Measurements from ENCODE around the gene SPRED2.

Gene SPRED2, protein sequence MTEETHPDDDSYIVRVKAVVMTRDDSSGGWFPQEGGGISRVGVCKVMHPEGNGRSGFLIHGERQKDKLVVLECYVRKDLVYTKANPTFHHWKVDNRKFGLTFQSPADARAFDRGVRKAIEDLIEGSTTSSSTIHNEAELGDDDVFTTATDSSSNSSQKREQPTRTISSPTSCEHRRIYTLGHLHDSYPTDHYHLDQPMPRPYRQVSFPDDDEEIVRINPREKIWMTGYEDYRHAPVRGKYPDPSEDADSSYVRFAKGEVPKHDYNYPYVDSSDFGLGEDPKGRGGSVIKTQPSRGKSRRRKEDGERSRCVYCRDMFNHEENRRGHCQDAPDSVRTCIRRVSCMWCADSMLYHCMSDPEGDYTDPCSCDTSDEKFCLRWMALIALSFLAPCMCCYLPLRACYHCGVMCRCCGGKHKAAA

DNA sequence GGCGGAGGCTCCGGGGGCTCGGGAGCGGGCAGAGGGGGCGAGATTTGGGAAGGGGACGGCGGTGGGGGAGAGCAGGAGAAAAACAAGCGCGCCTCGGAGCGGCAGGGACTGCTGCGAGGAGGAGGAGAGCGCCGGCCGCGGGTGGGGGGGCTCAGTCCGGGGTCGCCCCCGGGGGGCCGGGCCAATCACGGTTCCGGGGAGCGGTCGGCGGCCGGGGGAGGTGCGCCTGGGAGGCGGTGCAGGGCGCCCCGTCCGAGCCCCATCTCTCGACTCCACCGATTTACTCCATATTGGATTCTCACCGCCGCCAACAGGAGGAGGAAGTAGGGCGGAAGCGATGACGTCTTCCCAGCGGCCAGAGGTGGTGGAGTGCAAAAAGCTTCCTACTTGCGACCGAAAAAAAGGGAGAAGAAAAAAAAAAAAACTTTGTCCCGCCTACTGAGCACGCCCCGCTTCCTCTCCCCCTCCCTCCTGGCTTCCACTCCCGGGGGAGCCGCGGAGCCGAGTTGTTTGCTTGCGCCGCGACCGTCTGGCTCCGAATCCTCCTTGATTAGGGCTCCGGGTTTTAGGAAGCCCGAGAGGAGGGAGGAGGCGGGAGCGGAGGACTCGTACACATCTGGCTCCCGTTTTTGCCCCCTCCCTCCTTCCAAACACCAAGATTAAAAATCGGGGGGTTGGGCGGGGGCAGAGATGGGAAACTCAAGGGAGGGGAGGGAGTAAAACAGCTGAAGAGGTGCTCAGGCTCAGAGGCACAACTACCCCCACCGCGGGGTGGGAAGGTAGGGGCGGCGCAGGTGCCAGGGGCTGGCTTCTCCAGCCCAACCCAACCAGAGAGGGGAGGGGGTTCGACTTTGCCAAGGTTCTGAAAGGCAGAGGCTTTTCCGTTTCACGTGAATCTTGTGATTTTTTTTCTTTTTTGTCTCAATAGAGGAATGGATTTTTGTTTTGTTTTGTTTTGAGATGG is at the start of gene SPRED2:
TSS of gene SPRED2 (minus strand) at position 373 of the 964 bp plus-strand sequence. CDS start 612 bp downstream, outside the sequence.
- DNase-seq = peak; percentile 65

DNA sequence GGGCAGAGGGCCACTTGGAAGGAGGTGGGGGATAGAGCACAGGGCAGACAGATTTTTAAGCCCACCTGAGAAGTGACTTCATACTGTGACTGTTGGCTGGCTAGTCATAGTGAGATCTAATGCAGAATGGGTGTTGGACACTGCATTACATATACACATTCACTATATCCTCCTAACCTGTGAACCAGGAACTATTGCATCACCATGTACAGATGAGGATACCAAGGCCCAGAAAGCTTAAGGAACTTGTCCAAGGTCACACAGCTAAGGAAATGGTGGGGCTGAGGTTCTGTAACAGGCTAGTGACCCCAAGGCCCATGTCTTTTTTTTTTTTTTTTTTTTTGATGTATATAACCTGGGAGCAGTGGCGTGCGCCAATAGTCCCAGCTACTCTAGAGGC is 49.6 kb upstream of the SPRED2 start:
- no peak for DNase-seq

DNA sequence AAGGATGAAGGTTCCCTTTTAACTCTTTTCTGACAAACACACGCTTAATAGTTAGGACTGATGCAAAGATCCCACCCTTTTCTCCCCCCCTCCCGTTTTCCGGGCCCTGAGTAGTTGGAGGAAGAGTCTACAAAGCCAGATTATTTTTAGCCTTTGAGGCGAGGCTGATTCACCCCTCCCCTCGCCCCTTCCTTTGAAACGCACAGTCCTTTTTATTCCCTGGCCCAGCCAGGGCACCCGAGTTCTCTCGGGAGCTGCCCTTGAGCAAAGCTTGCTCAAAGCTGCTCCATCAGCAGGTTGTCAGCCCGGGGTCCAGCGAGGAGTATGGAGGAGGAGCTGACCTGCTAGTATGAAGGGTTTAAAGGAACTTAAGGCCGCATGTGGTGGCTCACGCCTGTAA is 47.1 kb upstream of the SPRED2 start:
- no peak for DNase-seq

DNA sequence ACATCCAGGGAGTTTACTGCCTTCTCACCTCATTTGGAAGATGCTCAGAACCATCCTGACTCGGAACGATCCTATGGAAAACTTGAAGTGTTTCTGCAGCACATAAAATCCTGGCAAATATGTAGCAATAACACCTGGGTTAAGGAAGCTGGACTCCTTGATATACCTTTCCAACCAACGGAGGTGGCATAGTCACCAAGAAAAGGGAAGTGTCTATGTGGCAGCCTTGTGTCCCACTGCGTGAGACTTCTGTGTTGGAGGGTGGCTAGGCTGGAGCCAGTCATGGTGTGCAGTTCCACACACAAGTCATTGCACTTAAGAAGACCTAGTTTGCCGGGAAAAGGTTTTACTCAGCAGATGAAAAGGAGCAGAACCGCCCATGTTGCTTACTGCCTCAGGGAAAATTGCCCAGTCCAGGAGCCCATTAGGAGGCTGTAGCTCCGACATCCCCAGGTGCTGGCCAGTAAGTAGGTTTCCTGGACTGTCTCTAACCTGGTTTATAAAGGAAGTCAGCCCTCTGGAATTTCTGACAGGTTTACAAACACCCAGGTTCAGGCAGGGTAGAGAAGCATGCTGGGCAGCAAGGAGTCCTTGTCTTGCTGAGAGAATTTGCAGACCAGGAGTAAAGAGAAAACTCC is 46.2 kb upstream of the SPRED2 start:
- no peak for DNase-seq

DNA sequence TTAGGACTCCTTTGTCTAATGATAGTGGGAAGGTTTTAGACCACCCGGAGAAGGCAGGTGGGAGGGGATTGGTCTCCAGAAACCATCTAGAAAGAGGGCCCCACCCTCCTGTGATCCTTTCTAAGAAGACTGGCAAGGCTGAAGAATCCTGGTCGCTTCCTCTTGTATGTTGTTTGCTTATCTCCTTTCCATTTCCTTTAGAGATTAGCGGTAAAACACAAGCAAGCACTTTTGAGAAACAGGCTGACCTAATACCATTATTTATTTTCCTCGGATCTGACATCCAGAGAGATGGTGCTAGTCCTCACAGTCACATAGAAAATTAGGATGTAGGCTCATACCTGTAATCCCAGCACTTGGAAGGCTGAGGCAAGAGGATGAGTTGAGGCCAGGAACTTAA is 45.2 kb upstream of the SPRED2 start:
- DNase-seq = no peak

DNA sequence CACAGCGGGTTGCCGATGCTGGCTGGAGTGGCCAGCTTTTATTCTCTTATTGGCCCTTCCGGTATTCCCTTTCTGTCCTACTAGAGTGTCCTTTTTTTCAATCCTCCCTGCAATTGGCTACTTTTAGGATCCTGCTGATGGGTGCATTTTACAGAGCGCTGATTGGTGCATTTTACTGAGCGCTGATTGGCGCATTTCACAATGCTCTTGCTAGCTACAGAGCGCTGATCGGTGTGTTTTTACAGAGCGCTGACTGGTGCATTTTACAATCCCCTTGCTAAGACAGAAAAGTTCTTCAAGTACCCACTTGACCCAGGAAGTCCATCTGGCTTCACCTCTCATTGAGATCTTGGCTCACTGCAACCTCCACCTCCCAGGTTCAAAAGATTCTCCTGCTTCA is 44.4 kb upstream of the SPRED2 start:
- DNase-seq = no peak

DNA sequence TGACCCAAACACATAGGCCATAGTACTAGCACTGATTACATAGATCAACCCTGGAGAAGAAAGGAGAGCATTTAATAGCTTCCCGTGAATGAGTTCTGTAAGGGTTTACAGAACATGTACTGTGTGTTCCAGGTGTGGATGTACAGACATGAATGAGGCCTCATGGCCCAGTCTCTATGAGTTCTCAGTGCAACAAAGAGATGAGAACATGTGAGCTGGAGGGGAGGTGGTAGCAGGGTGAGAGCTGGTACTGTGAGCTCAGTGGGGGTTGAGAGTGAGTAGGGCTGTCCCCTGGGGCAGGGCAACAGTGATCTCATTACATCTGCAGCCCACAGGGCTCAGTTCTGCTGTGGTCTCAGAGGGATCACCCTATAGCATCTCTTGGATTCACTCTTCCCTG is 42.6 kb upstream of the SPRED2 start:
- no peak for DNase-seq

DNA sequence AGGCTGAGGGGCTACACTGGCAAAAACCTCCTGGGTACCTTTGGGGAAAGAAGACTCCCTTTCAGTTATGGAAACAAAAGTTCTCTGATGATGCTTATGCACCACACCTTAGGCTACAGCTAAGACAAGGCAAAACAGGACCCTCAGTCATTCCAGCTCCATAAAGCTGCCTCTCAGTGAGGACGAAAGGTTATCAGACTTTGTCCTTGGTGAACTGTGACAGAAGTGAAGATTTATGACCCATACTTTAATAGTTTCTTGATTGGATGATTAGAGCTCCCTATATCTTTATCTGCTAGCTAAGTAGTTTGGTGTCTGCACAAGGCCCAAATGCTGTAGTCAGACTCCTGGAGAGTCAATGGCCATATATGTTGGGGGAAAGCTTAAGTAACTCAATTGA is 40.6 kb upstream of the SPRED2 start:
- no peak for DNase-seq

DNA sequence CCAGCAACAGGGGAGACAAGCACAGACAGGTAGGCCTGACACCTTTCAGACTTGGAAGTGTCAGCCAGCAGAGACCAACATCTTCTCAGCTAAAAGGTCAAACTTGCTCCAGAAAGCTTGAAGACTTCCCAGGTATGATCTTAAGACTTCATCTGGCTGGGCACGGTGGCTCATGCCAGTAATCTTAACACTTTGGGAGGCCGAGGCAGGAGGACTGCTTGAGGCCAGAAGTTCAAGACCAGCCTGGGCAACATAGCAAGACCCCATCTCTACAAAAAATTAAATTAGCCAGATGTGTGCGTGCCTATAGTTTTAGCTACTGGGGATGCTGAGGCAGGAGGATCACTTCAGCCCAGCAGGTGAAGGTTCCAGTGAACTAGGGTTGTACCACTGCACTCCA is 39.0 kb upstream of the SPRED2 start:
- no peak for DNase-seq

DNA sequence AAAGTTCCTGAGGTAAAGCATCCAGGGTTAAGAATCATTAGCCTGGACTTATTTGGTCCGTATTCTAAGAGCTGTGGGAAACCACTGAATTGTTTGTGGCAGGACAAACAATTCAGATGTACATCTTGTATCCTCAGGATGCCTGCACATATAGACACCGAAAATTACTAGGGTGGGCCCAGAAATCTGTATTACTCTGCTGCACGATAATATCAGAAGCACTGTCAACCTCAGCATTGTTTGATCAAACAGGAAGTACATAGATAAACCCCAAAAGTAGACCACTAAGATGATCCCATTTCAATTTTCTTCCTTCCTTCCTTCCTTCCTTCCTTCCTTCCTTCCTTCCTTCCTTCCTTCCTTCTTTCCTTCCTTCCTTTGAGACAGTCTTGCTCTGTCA is 34.2 kb upstream of the SPRED2 start:
- DNase-seq = no peak

DNA sequence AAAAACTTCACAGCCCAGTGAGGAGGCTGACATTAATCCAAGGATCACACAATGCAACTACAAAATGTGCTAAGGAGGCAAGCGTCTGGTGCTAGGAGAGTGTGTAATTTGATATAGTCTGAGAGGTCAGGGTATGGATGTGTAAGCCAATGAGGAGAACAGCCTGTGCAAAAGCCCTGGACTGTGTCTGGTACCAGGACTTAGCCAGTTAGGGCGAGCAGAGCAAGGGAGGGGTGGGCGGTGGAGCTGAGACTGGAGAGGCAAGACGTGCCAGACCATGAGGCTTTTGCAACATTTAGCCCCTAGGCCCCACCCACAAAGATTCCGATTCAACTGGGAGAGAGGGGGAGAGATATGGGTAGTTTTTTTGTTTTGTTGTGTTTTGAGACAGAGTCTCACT is 33.5 kb upstream of the SPRED2 start:
- no peak for DNase-seq

DNA sequence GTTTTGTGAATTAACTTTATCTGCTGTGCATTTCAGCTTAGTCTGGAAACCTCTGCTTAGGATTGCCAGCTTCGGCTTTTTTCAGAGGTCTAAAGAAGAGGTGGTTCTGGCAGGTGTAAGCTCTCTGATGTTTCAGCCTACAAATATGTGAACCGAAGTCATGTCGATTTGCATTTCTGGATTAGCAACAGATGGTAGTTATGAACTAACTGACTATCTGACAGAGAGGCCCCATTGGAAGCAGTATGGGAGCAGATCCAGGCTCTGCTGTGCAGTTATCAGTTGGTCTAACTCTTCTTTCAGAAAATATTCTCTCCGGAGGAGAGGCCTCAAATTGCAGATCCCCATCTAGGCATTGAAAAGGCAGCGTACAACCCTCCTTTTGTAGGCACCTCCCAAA is 32.7 kb upstream of the SPRED2 start:
- DNase-seq = no peak

DNA sequence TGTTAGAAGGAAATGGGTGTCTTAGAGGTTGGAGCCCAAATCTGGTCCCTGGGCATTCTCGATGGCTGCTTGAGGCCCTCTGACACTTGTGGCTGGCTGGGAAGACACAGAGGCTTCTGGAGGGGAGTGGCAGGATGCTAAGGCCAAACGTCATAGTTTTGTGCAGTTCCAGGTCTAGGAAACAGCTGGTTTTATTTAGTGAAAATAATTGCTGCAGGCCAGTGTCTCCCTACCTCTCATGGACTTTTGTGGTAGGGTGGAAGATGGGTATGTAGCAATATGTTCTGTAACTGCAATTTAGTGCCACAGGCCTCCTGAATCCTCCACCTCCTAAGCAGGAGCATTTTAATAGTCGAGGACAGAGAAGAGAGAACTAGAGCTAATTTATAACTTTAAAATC is 32.2 kb upstream of the SPRED2 start:
- no peak for DNase-seq

DNA sequence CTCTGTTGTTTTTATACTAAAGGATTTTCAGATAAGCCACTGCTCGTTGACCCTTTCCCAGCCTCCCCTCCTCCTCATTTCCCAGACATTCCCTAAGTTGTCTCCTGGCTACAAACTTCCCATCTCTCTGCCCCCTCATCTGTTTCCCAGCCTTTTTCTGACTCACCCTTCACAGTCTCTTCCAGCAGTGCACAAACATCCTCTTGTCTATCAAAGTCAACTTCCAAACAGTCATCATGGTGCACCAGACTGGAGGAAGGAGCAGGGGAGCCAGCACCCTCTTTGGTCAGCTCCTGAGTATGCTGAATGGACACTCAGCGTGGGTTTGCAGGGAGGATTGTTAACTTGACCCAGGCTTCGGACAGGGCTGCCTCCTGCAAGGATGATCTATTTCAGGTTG is 26.6 kb upstream of the SPRED2 start:
- no peak for DNase-seq

DNA sequence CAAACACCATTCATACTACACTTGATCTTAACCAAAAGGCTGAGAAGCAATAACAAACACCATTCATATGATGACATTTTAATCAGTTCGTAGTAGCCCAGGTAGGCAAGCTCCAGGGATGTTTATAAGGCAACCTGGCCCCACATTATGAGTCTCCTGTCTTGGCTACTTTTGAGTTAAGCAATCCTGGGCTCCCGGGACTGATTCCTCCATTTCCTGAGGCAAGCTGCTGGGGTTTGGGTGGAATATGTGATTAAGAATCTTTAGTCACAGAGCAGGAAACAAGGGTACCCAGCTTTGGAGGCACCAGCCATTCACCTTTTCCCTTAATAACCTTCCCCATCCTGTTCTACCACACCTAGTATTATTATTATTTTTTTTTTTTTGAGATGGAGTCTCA is 24.5 kb upstream of the SPRED2 start:
- DNase-seq = no peak

DNA sequence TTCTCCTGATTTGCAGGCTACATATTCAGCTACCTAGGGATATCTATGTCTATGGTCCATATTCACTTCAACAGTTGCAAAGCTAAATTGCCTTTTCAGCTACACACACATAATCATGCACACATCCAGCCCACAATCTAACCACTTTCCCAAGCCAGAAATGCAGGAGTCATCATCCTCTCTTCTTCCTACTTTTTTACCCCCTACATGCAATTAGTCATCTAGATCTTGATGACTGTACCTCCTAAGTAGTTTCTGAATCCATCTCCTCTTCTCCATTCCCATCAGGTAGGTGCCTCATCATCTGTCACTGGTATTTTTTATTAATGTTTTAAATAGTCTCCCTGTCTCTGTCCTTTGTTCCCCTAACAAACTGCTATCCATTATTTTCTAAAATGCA is 23.7 kb upstream of the SPRED2 start:
- no peak for DNase-seq

DNA sequence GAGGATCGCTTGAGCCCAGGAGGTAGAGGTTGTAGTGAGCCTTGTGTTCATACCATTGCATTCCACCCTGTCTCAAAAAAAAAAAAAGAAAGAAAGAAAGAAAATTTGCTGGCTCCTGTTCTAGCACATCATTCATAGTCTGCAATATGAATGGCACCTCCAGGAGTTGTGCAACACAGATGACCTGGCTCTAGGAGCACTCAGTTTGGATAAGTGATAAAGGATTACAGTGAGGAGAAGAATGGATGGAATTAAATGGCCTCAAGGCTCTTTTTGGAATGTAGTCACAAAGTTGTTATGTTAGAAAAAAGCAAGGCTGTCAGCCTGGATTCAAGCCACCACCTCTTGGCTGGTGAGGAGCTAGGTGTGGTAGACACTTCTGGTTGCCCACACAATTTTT is 21.5 kb upstream of the SPRED2 start:
- no peak for DNase-seq

DNA sequence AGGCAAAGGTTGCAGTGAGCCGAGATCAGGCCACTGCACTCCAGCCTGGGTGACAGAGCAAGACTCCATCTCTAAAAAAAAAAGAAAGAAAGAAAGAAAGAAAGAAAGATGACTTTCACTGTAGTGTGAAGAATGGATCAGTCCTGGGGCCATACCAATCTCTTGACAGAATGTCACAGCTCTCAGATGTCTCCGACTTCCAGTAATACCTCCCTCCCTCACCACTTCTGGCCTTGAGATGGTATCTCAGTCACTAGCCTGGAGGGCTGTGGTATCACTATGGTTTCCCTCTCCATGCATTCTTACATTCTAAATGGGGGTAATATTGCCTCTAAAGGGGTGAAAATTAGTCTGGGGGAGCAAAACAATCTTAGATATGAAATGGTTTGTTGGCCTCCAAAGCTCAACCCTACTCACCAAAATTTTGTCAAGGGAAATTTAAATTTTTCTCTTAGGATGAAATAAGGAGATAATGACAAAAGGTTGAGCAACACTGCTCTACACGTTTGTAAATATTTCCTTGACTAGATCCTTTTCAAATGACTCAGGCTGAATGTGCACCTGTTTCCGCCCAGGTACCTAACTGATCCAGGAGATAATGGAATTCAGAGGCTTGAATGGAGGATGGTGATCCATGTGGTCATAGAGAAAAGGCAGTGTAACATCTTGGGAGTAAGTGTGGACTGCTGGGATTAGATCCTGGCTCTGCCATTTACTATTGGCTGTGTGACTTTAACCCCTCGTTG is 19.9 kb upstream of the SPRED2 start:
- DNase-seq = no peak

DNA sequence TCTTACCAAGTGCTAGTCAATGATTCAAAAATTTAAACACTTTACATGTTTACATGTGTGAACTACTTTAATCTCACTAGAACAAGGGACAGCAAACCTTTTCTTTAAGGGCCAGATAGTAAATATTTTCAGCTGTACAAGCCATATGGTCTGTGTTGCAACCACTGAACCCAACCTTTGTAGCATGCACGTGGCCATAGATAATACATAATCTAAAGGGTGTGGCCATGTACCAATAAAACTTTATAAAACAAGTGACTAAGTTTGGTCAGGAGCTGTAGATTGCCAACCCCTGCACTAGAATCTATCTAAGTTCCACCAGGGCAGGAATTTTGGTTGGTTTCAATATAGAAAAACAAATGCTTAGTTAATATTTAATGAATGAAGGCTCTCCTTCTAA is 18.4 kb upstream of the SPRED2 start:
- no peak for DNase-seq

DNA sequence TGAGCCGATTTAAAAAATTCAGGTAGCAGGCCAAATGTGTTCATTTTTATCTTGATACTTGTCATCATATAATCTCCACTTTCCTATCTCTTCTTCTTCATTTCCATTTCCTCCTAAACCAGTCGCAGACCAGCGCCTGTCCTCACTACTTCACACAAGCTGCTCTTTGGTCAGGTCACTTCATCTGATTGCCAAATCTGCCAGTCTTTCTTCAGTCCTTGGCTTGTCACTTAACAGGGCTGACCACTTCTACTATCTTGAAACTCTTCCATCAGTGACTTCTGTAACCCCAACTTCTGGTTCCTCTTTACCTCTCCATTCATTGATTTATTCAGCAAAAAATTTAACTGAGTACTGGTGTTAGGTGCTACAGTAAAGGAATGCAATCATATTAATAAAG is 18.0 kb upstream of the SPRED2 start:
- no peak for DNase-seq

DNA sequence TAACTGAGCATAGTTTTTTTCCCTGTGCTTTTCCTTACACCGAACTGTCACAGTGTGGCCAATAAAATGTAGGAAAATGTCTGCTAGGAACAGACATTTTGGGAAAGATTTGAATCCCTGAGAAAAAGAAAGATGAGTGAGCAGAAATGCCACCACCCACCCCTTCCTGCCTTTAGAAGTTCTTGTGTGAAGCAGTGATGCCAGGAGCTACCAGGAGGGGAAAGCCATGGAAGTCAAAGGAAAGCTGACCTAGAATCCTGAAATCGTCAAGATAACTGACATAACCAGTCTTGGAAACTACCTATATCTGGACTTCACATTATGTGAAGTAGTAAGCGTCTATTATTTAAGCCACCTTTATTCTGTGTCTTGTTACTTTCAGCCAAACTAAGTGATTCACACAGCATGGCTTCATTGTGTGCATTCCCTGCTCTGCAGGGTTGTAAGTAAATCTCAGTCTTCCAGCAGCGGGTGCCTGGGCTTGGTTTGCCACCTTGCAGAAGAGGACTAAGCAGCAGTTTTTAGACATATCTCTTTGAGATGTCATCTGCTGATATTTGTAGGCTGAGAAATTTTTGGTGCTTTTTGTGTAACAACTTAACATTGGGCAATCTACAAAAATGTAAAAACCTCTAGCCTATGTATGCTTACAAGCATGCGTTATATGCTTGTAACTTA is 11.2 kb upstream of the SPRED2 start:
- no peak for DNase-seq

DNA sequence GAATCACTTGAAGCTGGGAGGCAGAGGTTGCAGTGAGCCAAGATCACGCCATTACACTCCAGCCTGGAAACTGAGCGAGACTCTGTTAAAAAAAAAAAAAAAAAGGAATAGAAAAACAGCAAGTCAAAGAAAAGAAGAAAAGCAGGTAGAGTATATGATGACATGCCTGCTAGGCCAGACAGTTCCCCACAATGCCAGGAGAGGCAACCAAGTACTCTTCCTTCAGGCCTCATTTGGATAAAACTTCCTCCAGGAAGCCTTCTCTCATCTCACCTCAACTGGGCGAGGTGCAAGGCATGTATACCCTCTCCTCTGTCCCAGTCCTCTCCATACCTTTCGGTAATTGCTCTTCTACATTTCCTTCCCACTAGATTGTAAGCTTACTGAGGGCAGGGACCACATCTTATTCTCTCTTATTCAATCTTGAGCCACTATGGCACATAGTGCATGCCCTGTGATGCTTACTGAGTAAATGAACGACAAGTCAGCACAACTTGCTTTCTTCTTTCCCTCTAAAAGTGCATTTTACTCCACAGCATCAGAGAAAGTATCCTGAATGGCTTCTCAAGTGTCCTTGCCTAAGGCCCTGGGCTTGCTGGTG is 10.1 kb upstream of the SPRED2 start:
- DNase-seq = no peak
